Caco-2 (cell line): ENCODE results near the gene TTC13. TPM values are rescaled to one million over a fixed set of nuclear protein-coding genes. Genes with fewer than 3 reads are reported as not detected.

Experiments
- BruUV-seq: library from RNA; stranded (reverse); fragments of 400-500 nt; replicated peaks from 2 replicates; lab custom pipeline; 2021; lab: Mats Ljungman, UMichigan
- CTCF ChIA-PET: fragments of 300-600 bp; sonication (Branson Sonifier 250); formaldehyde crosslinking; loops from one replicate; lab custom pipeline; 2022; ENCODE audit warnings: antibody characterized with exemption; lab: Charles Lee
- POLR2A ChIA-PET: fragments of 300-600 bp; sonication (Branson Sonifier 250); formaldehyde crosslinking; loops from one replicate; lab custom pipeline; 2022; ENCODE audit warnings: antibody characterized with exemption; lab: Charles Lee
- DNase-seq, 2 experiments: peaks; one replicate each; pipeline versions ENCODE4 v3.0.0 to v3.0.0-alpha.2; 2020 to 2022
- H3K27me3 ChIP-seq: replicated peaks from 2 replicates; pipeline ENCODE4 v1.6.0; 2011; ENCODE audit warnings: low read length; ENCODE audit not compliant: control insufficient read depth, insufficient read depth
- H3K36me3 ChIP-seq: 2 replicates; pipeline ENCODE4 v1.5.1; 2011; ENCODE audit warnings: low read length; ENCODE audit not compliant: control insufficient read depth, insufficient read depth
- H3K4me1 ChIP-seq: fragments of 250-450 bp; sonication (Bioruptor Pico); 2 replicates; pipeline ENCODE4 v1.5.1; 2020; ENCODE audit warnings: mild to moderate bottlenecking
- H3K4me3 ChIP-seq: 2 replicates; pipeline ENCODE4 v1.5.1; 2011; ENCODE audit warnings: low read depth, mild to moderate bottlenecking, control low read depth, low read length
- H3K9me3 ChIP-seq: fragments of 250-450 bp; sonication (Bioruptor Pico); 2 replicates; pipeline ENCODE4 v1.5.1; 2020; ENCODE audit warnings: mild to moderate bottlenecking, moderate library complexity
- H3K27ac Mint-ChIP-seq: one replicate; pipeline ENCODE4 v1.8.0; 2022; ENCODE audit warnings: mixed read lengths; ENCODE audit not compliant: unreplicated experiment
- H3K27me3 Mint-ChIP-seq: one replicate; pipeline ENCODE4 v1.8.0; 2022; ENCODE audit warnings: mixed read lengths; ENCODE audit not compliant: insufficient read depth, unreplicated experiment
- H3K36me3 Mint-ChIP-seq: one replicate; pipeline ENCODE4 v1.8.0; 2022; ENCODE audit warnings: mild to moderate bottlenecking, mixed read lengths; ENCODE audit not compliant: insufficient read depth, unreplicated experiment
- H3K4me1 Mint-ChIP-seq: one replicate; pipeline ENCODE4 v1.8.0; 2022; ENCODE audit warnings: low read depth, mixed read lengths; ENCODE audit not compliant: unreplicated experiment
- H3K4me3 Mint-ChIP-seq: one replicate; pipeline ENCODE4 v1.8.0; 2022; ENCODE audit warnings: mild to moderate bottlenecking, moderate library complexity, mixed read lengths; ENCODE audit not compliant: unreplicated experiment
- H3K9me3 Mint-ChIP-seq: one replicate; pipeline ENCODE4 v1.8.0; 2022; ENCODE audit warnings: mixed read lengths; ENCODE audit not compliant: unreplicated experiment
- intact Hi-C: fragments of 100-400 bp; cut with micrococcal nuclease; formaldehyde crosslinking; loops from one replicate; pipeline ENCODE4 v1.10.0; 2022; ENCODE audit not compliant: unreplicated experiment
- total RNA-seq: library from RNA; stranded (reverse); gene quantifications from 2 replicates; pipeline ENCODE4 v1.2.3, GENCODE V29; 2022
- TF ChIP-seq, protein P1 (sequence below), 2 experiments: fragments of 200-600 bp in 1 of 2; IDR thresholded peaks; 1 replicate in 1 of 2; 2 replicates in 1 of 2; pipeline versions ENCODE4 v1.5.1 to v1.8.0; 2011 to 2022; ENCODE audit warnings: antibody characterized with exemption in 1 of 2, control low read depth in 1 of 2, inconsistent platforms in 1 of 2, low read depth in 1 of 2, low read length in 1 of 2, mild to moderate bottlenecking in 1 of 2, moderate library complexity in 1 of 2; ENCODE audit not compliant: insufficient read depth in 1 of 2, severe bottlenecking in 1 of 2, unreplicated experiment in 1 of 2

TTC13 gene
- total RNA-seq, 1 experiment from 2014 or later = 57.6 TPM

DNA sequence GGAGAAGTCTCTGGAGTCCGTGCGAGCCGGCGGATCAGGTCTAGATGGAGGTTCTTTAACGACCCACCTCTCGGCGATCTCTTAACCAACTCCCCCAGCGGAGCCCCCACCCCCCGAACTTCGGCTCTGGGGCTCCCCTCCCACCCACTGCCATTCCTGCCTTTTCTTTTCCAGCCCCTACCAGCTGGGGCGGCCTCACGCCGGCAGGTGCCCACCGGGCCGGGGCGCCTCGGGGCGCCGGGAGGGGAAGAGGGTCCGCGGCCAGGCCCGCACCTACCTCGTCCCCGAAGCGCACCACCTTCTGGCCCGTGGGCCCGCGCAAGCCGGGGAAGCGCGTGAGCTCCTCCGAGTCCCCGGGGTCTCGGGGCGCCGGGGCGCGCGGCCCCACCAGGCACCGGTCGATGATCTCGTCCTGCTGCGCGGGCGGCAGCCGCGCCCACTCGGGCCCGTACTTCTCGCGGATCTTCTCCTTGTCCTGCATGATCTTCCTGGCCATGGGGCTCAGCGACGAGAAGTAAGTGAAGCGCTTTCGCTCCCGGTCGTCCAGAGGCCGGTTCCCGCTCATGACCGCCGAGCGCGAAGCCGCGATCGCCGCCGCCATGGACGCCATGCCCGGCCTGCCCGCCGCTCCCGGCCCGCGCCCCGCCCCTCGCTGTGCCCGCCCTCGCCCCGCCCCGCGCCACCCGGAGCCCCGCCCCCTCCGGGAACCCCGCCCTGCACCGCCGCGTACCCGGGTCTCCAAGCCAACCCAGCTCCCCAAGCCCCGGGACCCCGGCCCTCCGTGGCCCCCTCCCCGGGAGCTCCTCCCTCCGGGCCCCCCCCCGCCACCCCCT, 110.5 kb downstream of the TTC13 start, which contains the start of gene C1orf198:
Gene C1orf198 (minus strand): TSS at position 619 of the 833 bp plus-strand sequence. CDS start 9 bp downstream, at position 610.
- intact Hi-C loops = loop anchor here (1.0 to 10.0 kb wide), 4 partner anchors 33 to 347 kb away; partner anchors contain the start of gene TTC13
- H3K4me1 Mint-ChIP-seq = peaks cover 42% of the 10 kb centered on the region
- peak within 1 kb of the TSS; percentile 81 for H3K4me3 Mint-ChIP-seq
- no peaks in the 10 kb centered on the region for H3K9me3 Mint-ChIP-seq
- H3K27me3 Mint-ChIP-seq = no peaks in the 10 kb centered on the region
- Histone ChIP-seq H3K9me3 (no peaks in the 10 kb centered on the region), H3K36me3 (no peaks in the 10 kb centered on the region; the same call in 1 of the 2 replicates), H3K4me3 (peak within 1 kb of the TSS; percentile 90), H3K4me1 (peaks cover 35% of the 10 kb centered on the region), H3K27me3 (no peaks in the 10 kb centered on the region)
- BruUV-seq = no TSS peak
- peaks cover 43% of the 10 kb centered on the region for H3K36me3 Mint-ChIP-seq
- ChIA-PET CTCF (interaction anchor here (0.6 to 1.0 kb wide), 4 partner anchors 39 to 1176 kb away, joined by 3 to 4 read pairs (median 3); no protein-coding TSS in a partner anchor), POLR2A (interaction anchor here (0.6 to 1.6 kb wide), 22 partner anchors 9 to 735 kb away, joined by 3 to 8 read pairs (median 4); partner anchors contain the start of genes ARV1, EXOC8, SPRTN and TTC13)
- peak within 1 kb of the TSS; percentile 97 for H3K27ac Mint-ChIP-seq
- DNase-seq = peak; percentile 81 to 87
- TF ChIP-seq, protein P1, sequence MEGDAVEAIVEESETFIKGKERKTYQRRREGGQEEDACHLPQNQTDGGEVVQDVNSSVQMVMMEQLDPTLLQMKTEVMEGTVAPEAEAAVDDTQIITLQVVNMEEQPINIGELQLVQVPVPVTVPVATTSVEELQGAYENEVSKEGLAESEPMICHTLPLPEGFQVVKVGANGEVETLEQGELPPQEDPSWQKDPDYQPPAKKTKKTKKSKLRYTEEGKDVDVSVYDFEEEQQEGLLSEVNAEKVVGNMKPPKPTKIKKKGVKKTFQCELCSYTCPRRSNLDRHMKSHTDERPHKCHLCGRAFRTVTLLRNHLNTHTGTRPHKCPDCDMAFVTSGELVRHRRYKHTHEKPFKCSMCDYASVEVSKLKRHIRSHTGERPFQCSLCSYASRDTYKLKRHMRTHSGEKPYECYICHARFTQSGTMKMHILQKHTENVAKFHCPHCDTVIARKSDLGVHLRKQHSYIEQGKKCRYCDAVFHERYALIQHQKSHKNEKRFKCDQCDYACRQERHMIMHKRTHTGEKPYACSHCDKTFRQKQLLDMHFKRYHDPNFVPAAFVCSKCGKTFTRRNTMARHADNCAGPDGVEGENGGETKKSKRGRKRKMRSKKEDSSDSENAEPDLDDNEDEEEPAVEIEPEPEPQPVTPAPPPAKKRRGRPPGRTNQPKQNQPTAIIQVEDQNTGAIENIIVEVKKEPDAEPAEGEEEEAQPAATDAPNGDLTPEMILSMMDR (IDR thresholded peaks at IDR 0.05; ENCODE audit: insufficient read depth in 1 of 2, low read depth in 1 of 2, low read length in 1 of 2, severe bottlenecking in 1 of 2, unreplicated experiment in 1 of 2) = no peak

DNA sequence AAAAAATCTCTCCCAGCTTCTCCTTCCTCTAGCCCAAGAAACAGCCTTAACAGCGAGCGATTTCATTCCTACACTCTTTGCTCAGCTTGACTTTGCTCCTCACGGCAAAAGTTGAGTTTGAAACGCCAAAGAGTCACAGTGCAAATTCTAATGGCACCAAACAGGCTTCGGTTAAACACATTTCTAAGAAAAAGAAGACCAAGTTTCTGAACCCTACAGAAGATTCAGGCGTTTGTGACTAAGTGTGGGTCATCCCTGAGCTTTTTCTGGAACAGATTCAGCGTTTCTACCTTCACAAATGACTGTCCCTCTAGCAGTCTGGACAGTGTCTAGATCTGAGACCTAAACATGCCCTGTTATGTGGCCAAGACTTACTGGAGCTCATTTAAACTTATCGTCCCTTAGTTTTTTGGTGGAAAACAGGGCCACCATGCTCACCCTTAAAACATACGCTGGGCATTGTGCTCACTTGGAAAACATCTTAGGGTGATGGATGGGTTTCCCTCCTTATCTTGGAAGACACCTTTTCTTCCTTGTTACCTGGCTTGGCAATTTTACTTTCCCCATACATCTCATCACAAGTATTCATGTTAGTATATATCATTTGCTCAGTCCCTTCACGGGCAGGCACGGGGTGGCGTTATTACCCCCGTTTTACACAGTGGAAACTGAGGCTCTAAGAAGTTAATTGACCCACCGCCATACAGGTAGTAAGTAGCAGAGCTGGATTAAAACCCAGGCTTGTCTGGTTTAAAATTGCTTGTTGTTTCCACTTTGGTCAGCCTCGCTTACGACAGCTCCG, 111.4 kb downstream of the TTC13 start:
- intact Hi-C loops = loop anchor here (1.0 to 10.0 kb wide), 3 partner anchors 50 to 347 kb away; partner anchors contain the start of gene TTC13
- Mint-ChIP-seq H3K9me3 (no peaks in the 10 kb centered on the region), H3K27me3 (no peaks in the 10 kb centered on the region), H3K4me3 (peak overlapping the region; percentile 81), H3K36me3 (peaks cover 46% of the 10 kb centered on the region), H3K27ac (peak overlapping the region; percentile 97), H3K4me1 (peaks cover 50% of the 10 kb centered on the region)
- BruUV-seq = TSS peak; percentile 56
- no peaks in the 10 kb centered on the region for H3K9me3 ChIP-seq
- TF ChIP-seq, protein P1 (IDR thresholded peaks at IDR 0.05; ENCODE audit: insufficient read depth in 1 of 2, low read depth in 1 of 2, low read length in 1 of 2, severe bottlenecking in 1 of 2, unreplicated experiment in 1 of 2) = no peak
- H3K27me3 ChIP-seq = no peaks in the 10 kb centered on the region
- ChIA-PET CTCF (no interaction called here), POLR2A (interaction anchor here (0.6 to 1.1 kb wide), 4 partner anchors 9 to 721 kb away, joined by 3 to 5 read pairs (median 4); no protein-coding TSS in a partner anchor)
- peak overlapping the region; percentile 90 for H3K4me3 ChIP-seq
- peaks cover 41% of the 10 kb centered on the region for H3K4me1 ChIP-seq
- DNase-seq = no peak
- H3K36me3 ChIP-seq = no peaks in the 10 kb centered on the region; the same call in 1 of the 2 replicates
